OCI-LY1 (cell line): Measurements from ENCODE around the gene DAPK2.

Experiments used
- CTCF ChIP-seq: fragments of 200-600 bp; sonication (generic), shearing (Covaris generic); IDR thresholded peaks from 2 replicates; pipeline ENCODE4 v1.5.1; 2017; ENCODE audit warnings: mild to moderate bottlenecking, antibody characterized with exemption, low read length, moderate library complexity, mixed read lengths
- EZH2 ChIP-seq: fragments of 200-600 bp; sonication (generic), shearing (Covaris generic); IDR thresholded peaks from 2 replicates; pipeline ENCODE4 v1.8.0; 2017; ENCODE audit warnings: borderline replicate concordance, mixed run types, mild to moderate bottlenecking, antibody characterized with exemption, low read length, moderate library complexity, mixed read lengths

- TF ChIP-seq CTCF, result no peak
- no peak for TF ChIP-seq EZH2
These were observed 16.2 kb downstream of the DAPK2 start for GRCh38 chr15:64030123-64030522.
